ENCODE data around the gene PVALEF.

DNA sequence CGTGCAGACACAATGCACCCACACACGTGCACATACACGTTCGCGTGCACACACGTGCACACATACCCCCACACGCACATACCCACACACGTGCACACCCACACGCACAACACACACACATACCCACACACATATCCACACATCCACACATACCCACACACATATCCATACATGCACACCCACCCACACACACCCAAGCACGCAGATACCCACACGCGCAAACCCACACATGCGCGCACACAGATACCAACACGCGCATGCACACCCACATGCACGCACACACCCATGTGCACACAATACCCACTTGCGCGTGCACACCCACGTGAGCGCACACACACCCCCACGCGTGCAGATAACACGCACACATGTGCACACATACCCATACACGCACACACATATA is 26.8 kb upstream of the PVALEF start:
- TF ChIP-seq POLR2A (IDR thresholded peaks at IDR 0.05; ENCODE audit: low read length) (no peak), GATA1 (IDR thresholded peaks at IDR 0.05; ENCODE audit: low read depth, low read length) (no peak)
